Memory B cell (primary cell): Measurements from ENCODE around the gene CELSR3.
A peak's percentile ranks its signal among the peaks of the same experiment; 100 is the strongest.

Source experiments
- ATAC-seq: fragments of 150-1000 bp; cut with Tn5 transposase; 2 replicates; pipeline ENCODE4 v1.10.0; 2021; ENCODE audit warnings: low read depth, mild to moderate bottlenecking, moderate library complexity
- DNase-seq, 2 donors: peaks; one replicate each; pipeline ENCODE4 v3.0.0; 2022; ENCODE audit warnings: low spot score in 2 of 2
- H3K27ac Mint-ChIP-seq: one replicate; pipeline ENCODE4 v1.8.0; 2022; ENCODE audit warnings: mild to moderate bottlenecking, moderate library complexity, mixed read lengths
- H3K27me3 Mint-ChIP-seq: one replicate; pipeline ENCODE4 v1.8.0; 2022; ENCODE audit warnings: mixed read lengths
- H3K36me3 Mint-ChIP-seq: one replicate; pipeline ENCODE4 v1.8.0; 2022; ENCODE audit warnings: mild to moderate bottlenecking, mixed read lengths
- H3K4me1 Mint-ChIP-seq: one replicate; pipeline ENCODE4 v1.8.0; 2022; ENCODE audit warnings: mixed read lengths
- H3K4me3 Mint-ChIP-seq: one replicate; pipeline ENCODE4 v1.8.0; 2022; ENCODE audit warnings: mild to moderate bottlenecking, moderate library complexity, mixed read lengths
- H3K9me3 Mint-ChIP-seq: one replicate; pipeline ENCODE4 v1.8.0; 2022; ENCODE audit warnings: mixed read lengths

Gene CELSR3

DNA sequence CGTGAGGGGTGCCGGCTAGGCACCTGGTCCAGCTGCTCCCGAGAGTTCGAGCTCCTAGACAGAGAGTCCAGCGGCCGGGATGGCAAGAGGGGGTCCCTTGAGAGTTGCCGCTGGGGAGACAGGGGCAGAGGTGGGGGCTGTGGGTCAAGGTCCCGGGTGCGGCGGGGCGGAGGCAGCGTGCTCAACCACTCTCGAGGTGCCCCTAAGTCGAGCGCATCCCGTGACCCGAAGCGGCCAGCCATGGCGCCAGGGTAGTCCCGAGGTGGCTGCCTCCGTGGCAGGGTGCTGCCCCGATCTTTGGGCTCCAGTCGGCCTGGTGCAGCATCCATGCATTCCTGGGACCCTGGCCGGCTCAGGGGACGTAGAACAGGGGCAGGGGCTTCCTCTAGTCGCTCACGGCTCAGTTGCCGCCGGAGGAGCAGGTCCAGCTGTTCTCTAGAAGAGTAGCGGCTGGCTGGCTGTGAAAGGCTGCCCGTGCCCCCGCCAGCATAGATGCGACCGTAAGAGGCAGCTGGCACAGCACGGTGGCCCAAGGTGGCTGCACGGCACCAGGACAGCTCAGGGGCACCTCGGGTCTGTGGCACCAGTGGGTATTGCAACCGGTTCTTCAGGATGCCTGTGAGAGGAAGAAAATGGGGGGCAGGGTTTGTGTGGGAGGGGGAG, 22.6 kb downstream of the CELSR3 start:
- no peak overlapping the region for H3K4me3 Mint-ChIP-seq
- H3K27me3 Mint-ChIP-seq = peaks cover 3% of the 10 kb centered on the region
- no peak overlapping the region for H3K27ac Mint-ChIP-seq
- DNase-seq (no peak), ATAC-seq (no peak)
- peaks cover 7% of the 10 kb centered on the region for H3K36me3 Mint-ChIP-seq
- no peaks in the 10 kb centered on the region for H3K9me3 Mint-ChIP-seq
- no peaks in the 10 kb centered on the region for H3K4me1 Mint-ChIP-seq

DNA sequence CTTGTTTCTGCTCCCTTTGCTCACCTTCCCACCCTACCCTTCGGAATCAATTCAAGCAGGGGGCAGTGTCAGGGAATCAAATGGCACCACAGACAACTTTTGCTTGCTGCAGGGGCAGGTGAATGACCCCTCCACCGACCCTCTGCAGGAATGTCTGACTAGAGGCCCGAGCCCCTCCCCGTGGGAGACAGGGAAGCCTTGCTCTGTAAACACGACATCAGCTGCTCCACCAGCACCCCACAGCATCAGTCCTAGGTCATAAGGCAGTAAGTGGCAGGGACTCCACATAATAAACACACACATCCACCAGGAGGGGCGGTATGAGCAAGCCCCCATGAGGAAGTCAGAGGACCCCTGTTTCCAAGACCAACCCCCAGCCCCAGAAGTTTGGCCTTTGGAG, 25.4 kb downstream of the CELSR3 start:
- ATAC-seq (no peak), DNase-seq (no peak)
- H3K4me3 Mint-ChIP-seq = peak overlapping the region; percentile 41
- no peaks in the 10 kb centered on the region for H3K9me3 Mint-ChIP-seq
- peaks cover 3% of the 10 kb centered on the region for H3K27me3 Mint-ChIP-seq
- peaks cover 6% of the 10 kb centered on the region for H3K36me3 Mint-ChIP-seq
- H3K4me1 Mint-ChIP-seq = peaks cover 6% of the 10 kb centered on the region
- no peak overlapping the region for H3K27ac Mint-ChIP-seq

DNA sequence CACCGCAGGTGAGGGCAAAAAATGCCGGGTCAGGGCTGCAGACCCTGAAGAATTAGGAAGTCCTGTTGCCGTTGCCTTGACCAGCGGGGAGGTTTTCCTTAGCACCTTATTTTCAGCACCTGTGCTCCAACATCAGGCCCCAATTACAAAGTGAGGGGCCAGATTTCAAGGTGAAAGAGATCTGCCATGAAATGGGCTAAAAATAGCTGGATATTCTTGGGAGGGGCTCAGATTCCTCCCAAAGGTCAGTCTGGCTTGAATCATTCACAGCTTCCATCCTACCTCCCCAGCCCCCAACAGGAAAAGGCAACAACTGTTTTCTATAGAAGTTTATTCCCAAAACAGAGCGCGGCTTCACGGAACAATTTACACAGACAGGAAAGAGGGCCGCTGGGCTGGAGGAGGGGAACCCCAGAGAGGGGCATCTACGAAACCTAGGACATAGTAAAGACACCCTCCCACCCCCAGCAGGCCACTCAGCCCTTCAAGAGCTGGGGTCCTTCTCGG, 26.5 kb downstream of the CELSR3 start:
- H3K27me3 Mint-ChIP-seq = peaks cover 1% of the 10 kb centered on the region
- H3K9me3 Mint-ChIP-seq = no peaks in the 10 kb centered on the region
- H3K4me3 Mint-ChIP-seq = peak overlapping the region; percentile 89
- DNase-seq (no peak), ATAC-seq (no peak)
- H3K27ac Mint-ChIP-seq = no peak overlapping the region
- H3K36me3 Mint-ChIP-seq = peaks cover 4% of the 10 kb centered on the region
- peaks cover 6% of the 10 kb centered on the region for H3K4me1 Mint-ChIP-seq

DNA sequence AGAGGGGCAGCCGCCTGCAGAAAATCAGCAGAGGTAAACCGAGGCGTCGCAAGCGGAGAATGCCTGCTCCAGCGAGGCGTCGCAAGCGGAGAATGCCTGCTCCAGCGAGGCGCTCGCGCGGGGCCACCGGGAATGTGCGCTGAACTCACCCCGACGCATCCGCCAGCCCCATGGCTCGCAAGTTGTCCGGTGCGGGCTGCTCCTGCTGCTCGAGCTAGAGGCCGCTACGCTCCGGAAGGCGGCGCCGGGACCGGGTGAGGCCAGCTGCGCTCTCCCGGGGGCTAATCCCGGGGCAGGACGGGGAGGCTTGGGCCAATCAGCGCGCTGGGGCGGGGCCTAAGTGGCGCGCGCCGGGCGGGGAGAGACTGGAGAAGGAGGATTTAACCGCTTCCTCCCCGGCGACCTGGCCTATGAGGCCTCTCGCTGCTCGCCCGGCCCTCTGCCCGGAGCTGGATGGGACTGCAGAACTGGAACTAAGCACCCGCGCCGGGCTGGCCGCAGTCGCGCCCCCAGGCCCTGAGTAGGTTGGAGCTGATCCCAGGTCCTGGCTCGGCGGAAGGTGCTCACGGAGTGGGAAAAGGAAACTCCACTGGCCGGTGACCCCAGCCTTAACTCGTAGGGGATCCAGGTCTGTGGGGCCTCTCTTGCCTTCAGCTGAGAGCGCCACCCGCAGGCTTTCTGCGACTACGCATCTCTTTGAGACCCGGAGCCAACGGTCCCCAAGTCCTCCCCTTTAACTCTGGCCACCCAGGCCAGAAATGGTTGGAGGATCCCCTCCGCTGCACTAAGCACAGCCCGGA, 27.3 kb downstream of the CELSR3 start, which contains the start of gene SLC26A6:
Gene SLC26A6, minus strand, starts transcription at position 240 of the 800 bp plus-strand sequence. Its CDS starts 68 bp downstream, at position 172.
- Mint-ChIP-seq H3K9me3 (no peaks in the 10 kb centered on the region), H3K4me1 (peaks cover 6% of the 10 kb centered on the region), H3K27me3 (peaks cover 1% of the 10 kb centered on the region), H3K27ac (peak within 1 kb of the TSS; percentile 60), H3K4me3 (peak within 1 kb of the TSS; percentile 89), H3K36me3 (peaks cover 4% of the 10 kb centered on the region)
- ATAC-seq (peak; percentile 95), DNase-seq (peak; percentile 72 to 75)

DNA sequence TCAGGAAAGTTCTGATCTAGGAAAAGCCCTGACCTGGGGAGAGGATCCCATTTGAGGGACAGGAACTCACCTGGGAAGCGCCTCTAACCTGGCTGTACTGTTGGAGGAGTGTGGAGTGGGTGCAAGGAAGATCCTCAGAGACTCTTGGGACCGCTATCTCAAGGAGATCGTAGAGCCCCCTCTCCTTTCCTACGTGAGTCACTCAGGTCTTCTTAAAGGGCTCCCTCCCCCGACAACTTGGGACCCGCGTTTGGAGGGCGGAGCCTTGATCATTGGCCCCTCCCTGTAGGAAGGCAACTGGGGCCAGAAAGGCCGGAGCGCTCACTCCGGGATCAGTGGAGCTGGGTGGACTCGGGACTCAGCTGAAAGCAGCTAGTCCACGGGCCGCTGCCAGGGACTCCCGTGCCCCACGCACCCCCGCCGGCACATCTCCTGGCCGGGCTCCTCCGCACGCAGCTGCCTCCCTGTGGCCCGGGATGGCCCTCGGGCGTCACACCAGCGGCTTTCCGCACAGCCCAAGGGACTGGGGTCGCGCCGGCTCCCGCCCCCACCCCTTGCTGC, 27.9 kb downstream of the CELSR3 start:
- DNase-seq (peak in 1 of 2 donors; percentile 30), ATAC-seq (peak; percentile 32)
- Mint-ChIP-seq H3K27me3 (no peaks in the 10 kb centered on the region), H3K4me1 (peaks cover 6% of the 10 kb centered on the region), H3K9me3 (no peaks in the 10 kb centered on the region), H3K4me3 (peak overlapping the region; percentile 89), H3K36me3 (peaks cover 5% of the 10 kb centered on the region), H3K27ac (no peak overlapping the region)

DNA sequence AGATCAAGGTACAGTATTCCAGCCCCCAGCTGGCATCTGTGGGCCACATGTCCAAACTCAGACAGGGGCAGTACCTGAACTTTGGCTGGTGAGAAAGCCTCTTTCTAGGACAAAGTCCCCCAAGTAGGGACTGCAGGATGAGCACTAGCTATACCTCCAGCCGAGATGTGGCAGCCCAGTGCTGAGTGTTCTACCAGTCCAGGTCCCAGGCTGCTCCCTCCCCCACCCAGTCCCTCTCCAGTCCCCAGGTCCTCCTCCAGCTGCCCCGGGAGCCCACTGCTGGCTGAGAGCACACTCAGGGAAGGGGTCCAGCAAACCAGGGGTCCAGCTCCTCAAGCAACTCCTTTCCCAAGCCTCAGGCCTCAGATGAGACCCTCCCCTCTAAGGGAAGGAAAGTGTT, 28.9 kb downstream of the CELSR3 start:
- no peak for ATAC-seq
- Mint-ChIP-seq H3K4me3 (peak overlapping the region; percentile 89), H3K36me3 (peaks cover 5% of the 10 kb centered on the region), H3K27me3 (no peaks in the 10 kb centered on the region), H3K27ac (no peak overlapping the region), H3K4me1 (peaks cover 6% of the 10 kb centered on the region), H3K9me3 (no peaks in the 10 kb centered on the region)
- DNase-seq = no peak

DNA sequence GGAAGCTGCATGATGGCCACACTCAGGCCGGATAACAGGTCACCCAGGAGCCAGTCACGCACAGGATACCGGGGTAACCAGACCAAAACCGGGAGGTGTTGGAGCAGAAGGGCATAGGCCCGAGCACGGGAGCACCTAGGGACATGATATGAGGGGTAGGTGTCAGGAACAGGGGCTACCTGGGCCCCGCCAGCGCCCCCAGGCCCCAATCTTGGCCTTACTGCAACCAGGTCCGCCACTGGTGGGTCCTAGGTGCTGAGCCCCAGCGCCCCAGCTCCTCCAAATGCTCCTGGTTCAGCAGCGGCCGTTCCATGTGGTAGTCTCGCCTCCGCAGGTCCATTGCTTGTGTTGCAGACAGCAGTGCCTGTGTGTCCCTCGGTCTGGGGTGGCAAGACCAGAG, 29.4 kb downstream of the CELSR3 start:
- H3K36me3 Mint-ChIP-seq = peaks cover 5% of the 10 kb centered on the region
- H3K27ac Mint-ChIP-seq = no peak overlapping the region
- H3K27me3 Mint-ChIP-seq = no peaks in the 10 kb centered on the region
- ATAC-seq (no peak), DNase-seq (no peak)
- no peaks in the 10 kb centered on the region for H3K9me3 Mint-ChIP-seq
- H3K4me1 Mint-ChIP-seq = peaks cover 6% of the 10 kb centered on the region
- H3K4me3 Mint-ChIP-seq = no peak overlapping the region

DNA sequence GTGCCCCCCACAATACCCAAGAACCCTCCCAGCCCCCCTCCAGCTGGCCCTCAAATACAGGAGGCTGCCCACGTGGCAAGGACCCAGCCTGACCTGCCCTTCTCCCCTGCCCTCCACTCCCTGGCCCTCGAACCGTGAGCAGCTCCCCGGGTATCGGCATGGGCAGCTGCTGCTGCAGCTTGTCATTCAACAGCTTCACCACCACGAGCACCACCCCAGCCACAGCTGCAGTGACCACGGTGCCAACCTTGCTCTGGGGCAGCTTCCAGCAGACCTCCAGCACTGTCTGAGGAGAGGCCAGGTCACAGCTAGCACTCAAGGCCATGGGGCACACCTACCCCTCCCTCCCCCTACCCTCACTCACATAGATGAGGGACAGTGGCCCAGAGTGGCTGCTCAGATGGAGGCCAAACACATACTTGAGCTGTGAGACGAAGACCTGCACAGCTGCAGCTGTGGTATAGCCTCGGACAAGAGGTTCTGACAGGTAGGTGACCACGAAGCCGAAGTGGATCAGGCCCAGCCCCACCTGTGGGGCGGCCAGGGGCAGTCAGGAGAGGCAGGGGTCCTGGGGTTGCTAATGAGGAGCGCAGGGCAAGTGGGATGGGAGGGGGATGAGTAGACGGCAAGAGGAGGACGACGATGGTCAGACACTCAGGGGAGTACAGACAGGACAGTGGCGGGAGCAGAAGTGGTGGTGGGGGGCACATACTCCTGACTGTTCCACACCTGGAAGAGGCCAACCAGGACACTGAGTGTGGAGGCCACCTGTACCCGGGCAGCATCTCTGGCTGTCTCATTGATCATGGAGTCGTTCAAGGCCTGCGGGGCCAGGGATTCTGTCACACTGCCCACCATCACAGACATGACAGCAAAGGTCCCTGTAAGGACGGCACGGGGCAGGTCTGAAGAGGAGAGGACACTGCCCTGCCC, 30.9 kb downstream of the CELSR3 start:
- DNase-seq (no peak), ATAC-seq (no peak)
- Mint-ChIP-seq H3K9me3 (no peaks in the 10 kb centered on the region), H3K27me3 (no peaks in the 10 kb centered on the region), H3K36me3 (peaks cover 5% of the 10 kb centered on the region), H3K4me1 (peaks cover 6% of the 10 kb centered on the region), H3K4me3 (no peak overlapping the region), H3K27ac (peak overlapping the region; percentile 21)

DNA sequence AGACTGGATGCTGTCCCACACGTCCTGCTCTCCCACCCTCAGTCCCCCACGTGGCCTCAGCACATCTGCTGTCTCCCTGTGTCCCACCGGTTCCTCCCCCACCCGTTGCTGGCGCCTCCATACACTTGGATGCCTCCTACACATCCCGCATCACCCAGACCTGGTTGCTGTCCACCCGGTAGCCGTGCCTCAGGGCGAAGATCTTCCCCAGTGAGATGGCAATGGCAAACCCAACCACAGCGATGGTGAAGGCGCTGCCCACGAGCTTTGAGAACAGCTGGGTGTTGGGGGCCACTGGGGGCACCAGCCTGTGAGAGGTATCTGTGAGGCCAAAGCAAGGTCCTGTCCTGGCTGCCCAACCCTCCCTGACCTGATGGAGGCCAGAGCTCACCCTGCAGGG, 31.9 kb downstream of the CELSR3 start:
- H3K36me3 Mint-ChIP-seq = peaks cover 5% of the 10 kb centered on the region
- H3K4me1 Mint-ChIP-seq = peaks cover 6% of the 10 kb centered on the region

DNA sequence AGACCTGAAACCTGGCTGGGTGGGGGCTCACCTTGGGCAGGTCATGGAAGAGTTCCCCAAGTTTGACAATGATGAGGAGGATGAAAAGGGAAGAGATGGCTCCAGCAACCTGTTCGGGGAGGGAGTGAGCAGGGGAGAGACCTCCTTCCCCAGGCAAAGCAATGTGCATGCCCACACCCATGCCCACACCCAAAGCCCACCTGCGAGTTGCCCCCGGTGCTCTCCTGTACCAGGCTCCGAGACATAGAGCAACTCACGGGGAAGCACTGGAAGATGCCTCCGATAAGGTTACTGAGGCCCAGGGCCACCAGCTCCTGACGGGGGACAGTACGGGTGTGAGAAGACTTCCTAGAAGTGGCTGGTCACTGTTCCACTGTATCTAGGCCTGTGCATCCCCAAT, 32.3 kb downstream of the CELSR3 start:
- Mint-ChIP-seq H3K27ac (peak overlapping the region; percentile 48), H3K9me3 (no peaks in the 10 kb centered on the region), H3K36me3 (peaks cover 5% of the 10 kb centered on the region), H3K4me3 (no peak overlapping the region), H3K4me1 (peaks cover 6% of the 10 kb centered on the region), H3K27me3 (no peaks in the 10 kb centered on the region)
- ATAC-seq (no peak), DNase-seq (no peak)

More for the DNA sequence above, 31.9 kb downstream of the CELSR3 start:
- ATAC-seq (no peak), DNase-seq (no peak)
- Mint-ChIP-seq H3K9me3 (no peaks in the 10 kb centered on the region), H3K27ac (peak overlapping the region; percentile 48), H3K4me3 (no peak overlapping the region), H3K27me3 (no peaks in the 10 kb centered on the region)

DNA sequence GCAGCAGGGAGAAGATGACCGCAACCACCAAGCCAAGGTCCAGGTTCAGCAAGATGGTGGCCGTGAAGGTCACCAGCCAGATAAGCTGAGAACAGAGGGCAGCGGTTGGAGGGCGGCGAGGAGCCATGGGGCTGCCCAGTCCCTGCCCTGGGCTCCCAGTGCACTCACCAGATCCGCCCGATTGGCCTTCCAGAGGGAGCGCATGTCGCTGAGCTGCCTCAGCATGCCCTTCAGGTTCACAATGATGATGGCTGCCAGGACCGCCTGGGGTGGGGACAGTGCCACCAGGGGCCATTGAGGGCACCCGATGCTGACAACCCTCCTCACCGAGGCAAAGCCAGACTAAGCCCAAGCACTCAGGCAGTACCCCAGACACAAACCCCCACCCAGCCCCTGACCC, 32.8 kb downstream of the CELSR3 start:
- Mint-ChIP-seq H3K9me3 (no peaks in the 10 kb centered on the region), H3K36me3 (peaks cover 5% of the 10 kb centered on the region), H3K27ac (no peak overlapping the region), H3K4me3 (no peak overlapping the region), H3K4me1 (peaks cover 6% of the 10 kb centered on the region), H3K27me3 (no peaks in the 10 kb centered on the region)
- ATAC-seq = no peak
- no peak for DNase-seq

DNA sequence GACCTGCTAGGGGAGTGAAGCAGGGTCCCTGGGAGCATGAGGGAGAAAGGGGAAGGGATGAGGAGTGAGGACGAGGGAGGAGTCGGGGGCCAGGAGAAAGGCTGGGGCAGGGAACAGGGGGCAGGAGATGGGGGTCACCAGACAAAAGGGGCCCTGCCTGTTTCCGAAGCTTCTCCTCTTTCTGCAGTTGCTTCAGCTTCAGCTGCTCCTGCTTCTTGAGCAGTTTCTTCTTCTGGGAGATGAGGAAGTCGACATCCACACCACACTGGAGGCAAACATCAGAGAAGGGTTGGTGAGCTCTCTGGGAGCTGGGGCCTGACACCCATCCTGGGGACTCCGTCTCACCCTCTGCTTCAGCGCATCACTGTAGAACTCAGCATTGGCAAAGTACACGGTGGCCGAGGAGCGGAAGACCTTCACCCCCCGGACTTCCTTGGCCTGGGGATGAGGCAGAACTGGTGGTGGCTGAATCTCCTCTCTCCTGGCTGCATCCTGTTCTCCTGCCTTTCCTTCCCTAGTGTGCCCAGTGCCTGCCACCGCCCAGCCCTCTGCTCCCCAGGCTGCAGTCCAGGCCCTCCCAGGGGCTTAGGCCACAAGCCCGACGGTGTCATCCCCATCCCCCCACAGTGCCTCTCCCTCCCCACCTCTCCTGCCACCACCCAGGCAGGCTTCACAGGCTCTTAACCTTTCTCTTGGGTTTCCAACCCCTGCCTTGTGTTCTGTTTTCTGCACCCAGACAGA, 34.2 kb downstream of the CELSR3 start:
- no peaks in the 10 kb centered on the region for H3K27me3 Mint-ChIP-seq
- no peak overlapping the region for H3K4me3 Mint-ChIP-seq
- ATAC-seq (no peak), DNase-seq (no peak)
- peaks cover 5% of the 10 kb centered on the region for H3K36me3 Mint-ChIP-seq
- H3K9me3 Mint-ChIP-seq = no peaks in the 10 kb centered on the region
- peaks cover 2% of the 10 kb centered on the region for H3K4me1 Mint-ChIP-seq
- no peak overlapping the region for H3K27ac Mint-ChIP-seq

DNA sequence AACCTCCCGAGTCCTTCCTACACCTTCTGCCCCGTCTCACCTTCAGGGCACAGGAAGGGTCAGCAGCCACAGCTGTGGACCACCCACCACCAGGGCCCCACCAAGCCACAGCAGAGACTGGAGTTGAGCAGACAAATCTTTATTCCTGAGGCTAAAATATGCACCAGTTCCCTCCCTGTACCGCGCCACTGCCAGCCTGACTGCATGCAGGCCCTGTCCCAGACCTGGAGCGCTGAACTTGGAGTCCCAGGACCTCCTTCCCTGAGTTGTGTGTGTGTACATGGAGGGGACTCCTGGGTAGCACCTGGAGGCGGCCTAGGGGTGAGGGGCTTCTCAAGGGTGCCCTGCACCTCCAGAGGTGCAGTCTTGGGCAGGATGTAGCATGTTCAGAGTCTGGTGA, 37.1 kb downstream of the CELSR3 start:
- Mint-ChIP-seq H3K36me3 (peaks cover 1% of the 10 kb centered on the region), H3K27me3 (no peaks in the 10 kb centered on the region), H3K4me1 (peaks cover 2% of the 10 kb centered on the region), H3K9me3 (no peaks in the 10 kb centered on the region), H3K4me3 (no peak overlapping the region), H3K27ac (no peak overlapping the region)
- ATAC-seq (no peak), DNase-seq (no peak)
